ENCODE measurements around the gene AOPEP. TPM values are rescaled to one million over a fixed set of nuclear protein-coding genes. Genes with fewer than 3 reads are reported as not detected.
A peak's percentile ranks its signal among the peaks of the same experiment; 100 is the strongest.

The AOPEP gene
- total and polyA plus RNA-seq, 9 of the 15 experiments (the other 6 are each of a cell fraction or from before 2014, with no cell fraction given), result 4.5 to 19.3 (median 13.5) TPM

DNA sequence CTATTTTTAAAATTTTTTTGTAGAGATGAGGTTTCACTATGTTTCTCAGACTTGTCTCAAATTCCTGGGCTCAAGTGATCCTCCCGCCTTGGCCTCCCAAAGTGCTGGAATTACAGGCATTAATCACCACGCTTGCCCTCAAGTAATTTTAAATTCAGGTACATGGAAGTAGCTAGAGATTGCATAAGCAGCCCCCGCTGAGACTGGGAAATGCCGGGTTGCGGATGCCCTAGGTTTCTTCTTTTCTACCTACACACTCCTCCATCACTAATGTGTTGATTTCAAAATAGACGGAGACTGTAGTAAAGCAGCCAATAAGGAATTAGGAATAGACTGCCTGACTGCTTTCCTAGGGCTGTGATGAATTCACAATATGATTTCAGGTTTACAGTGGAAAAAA is 388.6 kb downstream of the AOPEP start:
- FAIRE-seq (no peak), DNase-seq (ENCODE audit: extremely low read depth in 1 of 4, low spot score in 3 of 4) (no peak), ATAC-seq (no peak)
- Histone ChIP-seq H3K79me2 (ENCODE audit: control insufficient read depth, insufficient read depth, low read length) (no peaks in the 10 kb centered on the region), H3K4me2 (ENCODE audit: insufficient read depth, low read length) (no peak overlapping the region), H3K9me1 (ENCODE audit: control insufficient read depth, insufficient read depth, low read length) (no peaks in the 10 kb centered on the region), H3K9me3 (replicated peaks; ENCODE audit: control insufficient read depth, insufficient read depth, low read depth, low read length) (no peaks in the 10 kb centered on the region), H3K27ac (ENCODE audit: extremely low read depth, low read depth, low read length) (no peak overlapping the region), H3K4me1 (replicated peaks in 1 of 2; ENCODE audit: control insufficient read depth in 2 of 2, insufficient read depth in 2 of 2, low read length in 2 of 2) (peaks cover 0 to 3% of the 10 kb centered on the region in 2 experiments; a peak in 1 of 5 replicates), H3K27me3 (ENCODE audit: control insufficient read depth in 2 of 2, insufficient read depth in 2 of 2, low read length in 2 of 2) (no peaks in the 10 kb centered on the region), H3K9ac (ENCODE audit: insufficient read depth in 1 of 2, low read depth in 2 of 2, low read length in 2 of 2) (no peak overlapping the region), H3K4me3 (no peak overlapping the region), H4K20me1 (replicated peaks; ENCODE audit: control insufficient read depth, insufficient read depth, low read length) (no peaks in the 10 kb centered on the region), H3K36me3 (ENCODE audit: control insufficient read depth, insufficient read depth, low read length) (peaks cover 11% of the 10 kb centered on the region; the same call in 2 of the 3 replicates), H2AFZ (ENCODE audit: low read depth, low read length) (no peak overlapping the region)
- in situ Hi-C loops (cut with MboI) (no loop called here), intact Hi-C loops (cut with micrococcal nuclease) (no loop called here)
- ChIA-PET POLR2A (interaction anchor here (1.0 kb wide), 1 partner anchor 336 kb away, joined by 3 read pairs; no protein-coding TSS in a partner anchor), CTCF (ENCODE audit: low intra/inter-chr PET ratio) (interaction anchor here (0.9 kb wide), 1 partner anchor 434 kb away, joined by 3 read pairs; no protein-coding TSS in a partner anchor)
- 89% methylated on average over 6 of the region's 6 CpGs for WGBS (ENCODE audit: insufficient coverage, low coverage, missing lambda C conversion rate)
- TF ChIP-seq RCOR1 (IDR thresholded peaks at IDR 0.05; ENCODE audit: borderline replicate concordance in 1 of 2, low read depth in 2 of 2, low read length in 2 of 2) (no peak), TAL1 (IDR thresholded peaks at IDR 0.05) (no peak), DDX20 (tag; IDR thresholded peaks at IDR 0.05; ENCODE audit: low read depth) (no peak)
- no TSS peak for BruUV-seq (replicated peaks)

DNA sequence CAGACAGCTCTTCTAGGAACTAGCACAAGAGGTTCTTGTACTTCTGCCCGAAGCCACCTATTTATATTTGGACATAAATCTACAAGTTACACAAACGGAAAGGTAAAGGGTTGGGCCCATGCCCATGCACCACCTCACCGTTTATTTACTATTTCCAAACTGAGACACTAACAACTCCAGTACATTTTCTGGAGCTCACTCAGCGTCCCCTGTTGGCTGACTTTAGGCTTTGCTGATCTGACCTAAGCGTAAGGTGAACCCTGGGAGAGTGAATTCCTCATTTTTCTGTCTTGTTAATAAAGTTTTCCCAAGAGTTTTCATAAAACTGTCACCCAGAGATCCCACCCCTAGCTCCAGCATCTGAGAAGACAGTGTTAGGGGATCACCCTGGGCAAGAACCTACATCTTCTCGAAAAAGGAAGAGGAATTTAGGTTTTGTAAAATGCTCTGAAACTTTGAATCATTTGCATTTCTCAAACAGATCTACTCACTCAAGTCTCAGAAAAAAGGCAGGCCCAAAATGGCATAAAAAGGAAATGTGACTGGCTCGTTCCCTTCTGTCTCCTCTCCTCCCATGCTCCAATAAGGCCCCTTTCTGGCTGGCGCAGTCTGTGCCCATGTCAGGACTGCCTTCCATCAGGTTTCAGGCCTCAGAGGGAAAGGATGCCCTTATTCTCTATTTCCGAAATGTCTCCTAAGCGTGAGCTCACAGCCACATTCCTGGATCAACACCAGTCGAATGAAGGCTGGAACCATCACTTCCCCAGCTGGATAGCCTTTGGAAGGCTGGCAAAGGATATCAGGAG is 389.7 kb downstream of the AOPEP start:
- intact Hi-C loops (cut with micrococcal nuclease) (no loop called here), in situ Hi-C loops (cut with MboI) (no loop called here)
- H3K4me2 ChIP-seq (ENCODE audit: insufficient read depth, low read length), result no peak overlapping the region
- H3K27ac ChIP-seq (ENCODE audit: extremely low read depth, low read depth, low read length), result no peak overlapping the region
- peaks cover 7% of the 10 kb centered on the region; the same call in 2 of the 3 replicates for H3K36me3 ChIP-seq (ENCODE audit: control insufficient read depth, insufficient read depth, low read length)
- CTCF ChIA-PET (ENCODE audit: low intra/inter-chr PET ratio), result interaction anchor here (0.7 to 0.9 kb wide), 4 partner anchors 333 to 435 kb away, joined by 3 to 4 read pairs (median 4); no protein-coding TSS in a partner anchor
- no peaks in the 10 kb centered on the region for H3K9me1 ChIP-seq (ENCODE audit: control insufficient read depth, insufficient read depth, low read length)
- no peaks in the 10 kb centered on the region for H3K79me2 ChIP-seq (ENCODE audit: control insufficient read depth, insufficient read depth, low read length)
- POLR2A ChIA-PET, result interaction anchor here (1.0 to 1.6 kb wide), 2 partner anchors 9 to 337 kb away, joined by 3 to 5 read pairs; no protein-coding TSS in a partner anchor
- no peaks in the 10 kb centered on the region for H3K4me1 ChIP-seq (replicated peaks in 1 of 2; ENCODE audit: control insufficient read depth in 2 of 2, insufficient read depth in 2 of 2, low read length in 2 of 2)
- peak in 1 of 4 experiments; percentile 24 for DNase-seq (ENCODE audit: extremely low read depth in 1 of 4, low spot score in 3 of 4)
- WGBS (ENCODE audit: insufficient coverage, low coverage, missing lambda C conversion rate), result 45% methylated on average over 11 of the region's 11 CpGs
- no TSS peak for BruUV-seq (replicated peaks)
- no peak overlapping the region for H2AFZ ChIP-seq (ENCODE audit: low read depth, low read length)
- H3K27me3 ChIP-seq (ENCODE audit: control insufficient read depth in 2 of 2, insufficient read depth in 2 of 2, low read length in 2 of 2), result no peaks in the 10 kb centered on the region
- FAIRE-seq, result peak; percentile 48
- no peaks in the 10 kb centered on the region for H3K9me3 ChIP-seq (replicated peaks; ENCODE audit: control insufficient read depth, insufficient read depth, low read depth, low read length)
- no peaks in the 10 kb centered on the region for H4K20me1 ChIP-seq (replicated peaks; ENCODE audit: control insufficient read depth, insufficient read depth, low read length)
- ATAC-seq, result peak; percentile 71; the same call in 2 of the 3 replicates
- no peak overlapping the region for H3K9ac ChIP-seq (ENCODE audit: insufficient read depth in 1 of 2, low read depth in 2 of 2, low read length in 2 of 2)
- H3K4me3 ChIP-seq, result no peak overlapping the region
- no peak for TF ChIP-seq MXI1 (IDR thresholded peaks at IDR 0.05; ENCODE audit: low read depth, low read length)
- TF ChIP-seq SMC3 (conservative IDR thresholded peaks at IDR 0.05; ENCODE audit: insufficient read depth, low read depth, low read length), result no peak
- TF ChIP-seq MCM5 (IDR thresholded peaks at IDR 0.05; ENCODE audit: low read depth), result no peak
- TF ChIP-seq, protein P1, sequence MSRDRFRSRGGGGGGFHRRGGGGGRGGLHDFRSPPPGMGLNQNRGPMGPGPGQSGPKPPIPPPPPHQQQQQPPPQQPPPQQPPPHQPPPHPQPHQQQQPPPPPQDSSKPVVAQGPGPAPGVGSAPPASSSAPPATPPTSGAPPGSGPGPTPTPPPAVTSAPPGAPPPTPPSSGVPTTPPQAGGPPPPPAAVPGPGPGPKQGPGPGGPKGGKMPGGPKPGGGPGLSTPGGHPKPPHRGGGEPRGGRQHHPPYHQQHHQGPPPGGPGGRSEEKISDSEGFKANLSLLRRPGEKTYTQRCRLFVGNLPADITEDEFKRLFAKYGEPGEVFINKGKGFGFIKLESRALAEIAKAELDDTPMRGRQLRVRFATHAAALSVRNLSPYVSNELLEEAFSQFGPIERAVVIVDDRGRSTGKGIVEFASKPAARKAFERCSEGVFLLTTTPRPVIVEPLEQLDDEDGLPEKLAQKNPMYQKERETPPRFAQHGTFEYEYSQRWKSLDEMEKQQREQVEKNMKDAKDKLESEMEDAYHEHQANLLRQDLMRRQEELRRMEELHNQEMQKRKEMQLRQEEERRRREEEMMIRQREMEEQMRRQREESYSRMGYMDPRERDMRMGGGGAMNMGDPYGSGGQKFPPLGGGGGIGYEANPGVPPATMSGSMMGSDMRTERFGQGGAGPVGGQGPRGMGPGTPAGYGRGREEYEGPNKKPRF (IDR thresholded peaks at IDR 0.05; ENCODE audit: low read depth, low read length), result no peak
- TF ChIP-seq HNRNPH1 (optimal IDR thresholded peaks at IDR 0.05; ENCODE audit: low read depth, low read length), result no peak
- peak in 1 of 2 experiments; percentile 60; a peak in 2 of 4 replicates for TF ChIP-seq RAD21 (CRISPR knock-in tag; conservative IDR thresholded peaks at IDR 0.05 in 1 of 2, IDR thresholded peaks at IDR 0.05 in 1 of 2)
- no peak for TF ChIP-seq MCM3 (IDR thresholded peaks at IDR 0.05)
- TF ChIP-seq DACH1 (IDR thresholded peaks at IDR 0.05; ENCODE audit: partially characterized antibody), result no peak
- TF ChIP-seq XRCC5 (IDR thresholded peaks at IDR 0.05; ENCODE audit: low read depth, low read length), result no peak

Data from K562 (cell line).